ENCODE results near the gene ZBTB12. TPM values are rescaled to one million over a fixed set of nuclear protein-coding genes. Genes with fewer than 3 reads are reported as not detected.

The ZBTB12 gene
- polyA plus RNA-seq, 3 donors, result 0.11 TPM; not detected in 2

- no peaks in the 10 kb centered on the region for H3K79me2 ChIP-seq (ENCODE audit: insufficient read depth, low read length)
- Mint-ChIP-seq H3K27me3 (ENCODE audit: low read depth in 3 of 3) (peaks cover 0 to 4% (median 0%) of the 10 kb centered on the region in 3 donors), H3K4me3 (no peak overlapping the region), H3K36me3 (no peaks in the 10 kb centered on the region), H3K27ac (no peak overlapping the region), H3K9me3 (no peaks in the 10 kb centered on the region), H3K4me1 (peaks cover 9% of the 10 kb centered on the region)
- no peak overlapping the region for H3K27ac ChIP-seq (ENCODE audit: low read depth in 1 of 2, low read length in 2 of 2)
- H3K9ac ChIP-seq (ENCODE audit: insufficient read depth, low read length, poor library complexity, severe bottlenecking), result no peak overlapping the region
- TF ChIP-seq CTCF (IDR thresholded peaks at IDR 0.05), result no peak
- intact Hi-C loops (cut with micrococcal nuclease), result no loop called here
- H4K20me1 ChIP-seq (ENCODE audit: insufficient read depth, low read length), result no peaks in the 10 kb centered on the region
- no peaks in the 10 kb centered on the region for H3K9me3 ChIP-seq (replicated peaks in 1 of 2; ENCODE audit: control insufficient read depth in 1 of 2, insufficient read depth in 1 of 2, low read length in 2 of 2)
- H3K27me3 ChIP-seq (ENCODE audit: control insufficient read depth in 2 of 2, insufficient read depth in 2 of 2, low read length in 2 of 2), result no peaks in the 10 kb centered on the region
- H3K36me3 ChIP-seq (replicated peaks in 1 of 2; ENCODE audit: control insufficient read depth in 1 of 2, insufficient read depth in 2 of 2, low read length in 2 of 2), result no peaks in the 10 kb centered on the region
- H3K4me1 ChIP-seq (ENCODE audit: control insufficient read depth in 1 of 2, insufficient read depth in 2 of 2, low read length in 2 of 2), result peaks cover 4 to 7% of the 10 kb centered on the region in 2 donors
- no peak overlapping the region for H3K4me3 ChIP-seq (replicated peaks in 1 of 3; ENCODE audit: low read depth in 2 of 3, low read length in 3 of 3)
- no peak for DNase-seq
- WGBS (ENCODE audit: insufficient coverage), result 93% methylated on average over 2 of the region's 6 CpGs
- no peak overlapping the region for H2AFZ ChIP-seq (ENCODE audit: insufficient read depth, low read depth, low read length, poor library complexity, severe bottlenecking)
- no peak overlapping the region for H3K4me2 ChIP-seq (replicated peaks; ENCODE audit: extremely low read depth, low read length, poor library complexity, severe bottlenecking)
Observed at GRCh38 chr6:31915756-31916155, 13.9 kb upstream of the ZBTB12 start.

GRCh38 chr6:31915351-31915750, 13.5 kb upstream of the ZBTB12 start:
- no peaks in the 10 kb centered on the region for H3K27me3 ChIP-seq (ENCODE audit: control insufficient read depth in 2 of 2, insufficient read depth in 2 of 2, low read length in 2 of 2)
- Mint-ChIP-seq H3K9me3 (no peaks in the 10 kb centered on the region), H3K4me1 (peaks cover 7% of the 10 kb centered on the region), H3K27me3 (ENCODE audit: low read depth in 3 of 3) (peaks cover 0 to 4% (median 0%) of the 10 kb centered on the region in 3 donors), H3K36me3 (no peaks in the 10 kb centered on the region), H3K27ac (no peak overlapping the region), H3K4me3 (no peak overlapping the region)
- H3K27ac ChIP-seq (ENCODE audit: low read depth in 1 of 2, low read length in 2 of 2), result no peak overlapping the region
- no peak overlapping the region for H3K4me3 ChIP-seq (replicated peaks in 1 of 3; ENCODE audit: low read depth in 2 of 3, low read length in 3 of 3)
- no peaks in the 10 kb centered on the region for H4K20me1 ChIP-seq (ENCODE audit: insufficient read depth, low read length)
- H3K4me1 ChIP-seq (ENCODE audit: control insufficient read depth in 1 of 2, insufficient read depth in 2 of 2, low read length in 2 of 2), result peaks cover 0 to 3% of the 10 kb centered on the region in 2 donors
- no peak overlapping the region for H2AFZ ChIP-seq (ENCODE audit: insufficient read depth, low read depth, low read length, poor library complexity, severe bottlenecking)
- H3K9ac ChIP-seq (ENCODE audit: insufficient read depth, low read length, poor library complexity, severe bottlenecking), result no peak overlapping the region
- intact Hi-C loops (cut with micrococcal nuclease), result no loop called here
- DNase-seq, result no peak
- no peaks in the 10 kb centered on the region for H3K9me3 ChIP-seq (replicated peaks in 1 of 2; ENCODE audit: control insufficient read depth in 1 of 2, insufficient read depth in 1 of 2, low read length in 2 of 2)
- no peak overlapping the region for H3K4me2 ChIP-seq (replicated peaks; ENCODE audit: extremely low read depth, low read length, poor library complexity, severe bottlenecking)
- no peaks in the 10 kb centered on the region for H3K36me3 ChIP-seq (replicated peaks in 1 of 2; ENCODE audit: control insufficient read depth in 1 of 2, insufficient read depth in 2 of 2, low read length in 2 of 2)
- no peaks in the 10 kb centered on the region for H3K79me2 ChIP-seq (ENCODE audit: insufficient read depth, low read length)
- no peak for TF ChIP-seq CTCF (IDR thresholded peaks at IDR 0.05)

Measured in CD14-positive monocyte (primary cell).